A673 (cell line): ENCODE measurements around the gene RELN. TPM values are rescaled to one million over a fixed set of nuclear protein-coding genes. Genes with fewer than 3 reads are reported as not detected.

Experiments used
- BruUV-seq: library from RNA; stranded (reverse); fragments of 400-500 nt; replicated peaks from 2 replicates; lab custom pipeline; 2021; lab: Mats Ljungman, UMichigan
- CTCF ChIA-PET: fragments of 300-600 bp; sonication (Branson Sonifier 250); formaldehyde crosslinking; loops from one replicate; lab custom pipeline; 2022; ENCODE audit warnings: antibody characterized with exemption; lab: Charles Lee
- POLR2A ChIA-PET: fragments of 300-600 bp; sonication (Branson Sonifier 250); formaldehyde crosslinking; loops from one replicate; lab custom pipeline; 2022; ENCODE audit warnings: antibody characterized with exemption; ENCODE audit not compliant: low non-redundant PET; lab: Charles Lee
- DNase-seq: peaks from one replicate; pipeline ENCODE4 v3.0.0-alpha.2; 2015; ENCODE audit warnings: low spot score
- H3K27ac ChIP-seq: fragments of 200-600 bp; sonication (generic); 2 replicates; pipeline ENCODE4 v1.5.1; 2016; ENCODE audit warnings: mixed run types, low read depth, mild to moderate bottlenecking, mixed read lengths, antibody characterized with exemption, low read length; ENCODE audit not compliant: poor library complexity, severe bottlenecking
- H3K27me3 ChIP-seq: fragments of 200-600 bp; sonication (generic); replicated peaks from 2 replicates; pipeline ENCODE4 v1.6.1; 2017; ENCODE audit warnings: mixed run types, low read depth, mild to moderate bottlenecking, mixed read lengths, antibody characterized with exemption, low read length; ENCODE audit not compliant: insufficient read depth, poor library complexity
- H3K36me3 ChIP-seq: fragments of 200-600 bp; sonication (generic); 2 replicates; pipeline ENCODE4 v1.6.1; 2016; ENCODE audit warnings: mixed run types, mild to moderate bottlenecking, mixed read lengths, antibody characterized with exemption, low read length; ENCODE audit not compliant: insufficient read depth, poor library complexity, severe bottlenecking
- H3K4me1 ChIP-seq: fragments of 200-600 bp; sonication (generic); 2 replicates; pipeline ENCODE4 v1.6.1; 2017; ENCODE audit warnings: mixed run types, mild to moderate bottlenecking, mixed read lengths, antibody characterized with exemption, low read length; ENCODE audit not compliant: insufficient read depth, poor library complexity, severe bottlenecking
- H3K4me3 ChIP-seq: fragments of 200-600 bp; sonication (generic); 2 replicates; pipeline ENCODE4 v1.5.1; 2016; ENCODE audit warnings: low read depth, mixed run types, mild to moderate bottlenecking, mixed read lengths, low read length; ENCODE audit not compliant: poor library complexity, severe bottlenecking
- H3K9me3 ChIP-seq: fragments of 200-600 bp; sonication (generic); 2 replicates; pipeline ENCODE4 v1.6.1; 2016; ENCODE audit warnings: mixed run types, low read depth, mild to moderate bottlenecking, mixed read lengths, antibody characterized with exemption, low read length; ENCODE audit not compliant: poor library complexity, severe bottlenecking
- EZH2 ChIP-seq: fragments of 200-600 bp; sonication (generic); IDR thresholded peaks from 2 replicates; pipeline ENCODE4 v1.6.1; 2017; ENCODE audit warnings: borderline replicate concordance, low read depth, mild to moderate bottlenecking, mixed read lengths, antibody characterized with exemption, low read length; ENCODE audit not compliant: poor library complexity, severe bottlenecking
- intact Hi-C: fragments of 100-400 bp; cut with micrococcal nuclease; formaldehyde crosslinking; loops from one replicate; pipeline ENCODE4 v1.10.0; 2022; ENCODE audit not compliant: unreplicated experiment
- total RNA-seq: library from RNA; stranded (reverse); gene quantifications from 2 replicates; pipeline ENCODE4 v1.2.3, GENCODE V29; 2021
- TF ChIP-seq, protein P1 (sequence below): fragments of 300-800, 200-600 bp; sonication (generic); conservative IDR thresholded peaks from 2 replicates; pipeline ENCODE4 v1.5.1; 2017; ENCODE audit warnings: low read depth, mild to moderate bottlenecking, antibody characterized with exemption, low read length, moderate library complexity, mixed read lengths

Gene RELN
- total RNA-seq, 1 experiment from 2014 or later: not detected

GRCh38 chr7:103811997-103812396 is 177.5 kb downstream of the RELN start:
- no peak for DNase-seq
- intact Hi-C loops: no loop called here
- Histone ChIP-seq H3K4me1 (no peaks in the 10 kb centered on the region), H3K36me3 (no peaks in the 10 kb centered on the region), H3K4me3 (no peak overlapping the region), H3K27ac (no peak overlapping the region), H3K9me3 (no peaks in the 10 kb centered on the region), H3K27me3 (peaks cover 27% of the 10 kb centered on the region)
- BruUV-seq: no TSS peak
- no peak for TF ChIP-seq EZH2
- TF ChIP-seq, protein P1, sequence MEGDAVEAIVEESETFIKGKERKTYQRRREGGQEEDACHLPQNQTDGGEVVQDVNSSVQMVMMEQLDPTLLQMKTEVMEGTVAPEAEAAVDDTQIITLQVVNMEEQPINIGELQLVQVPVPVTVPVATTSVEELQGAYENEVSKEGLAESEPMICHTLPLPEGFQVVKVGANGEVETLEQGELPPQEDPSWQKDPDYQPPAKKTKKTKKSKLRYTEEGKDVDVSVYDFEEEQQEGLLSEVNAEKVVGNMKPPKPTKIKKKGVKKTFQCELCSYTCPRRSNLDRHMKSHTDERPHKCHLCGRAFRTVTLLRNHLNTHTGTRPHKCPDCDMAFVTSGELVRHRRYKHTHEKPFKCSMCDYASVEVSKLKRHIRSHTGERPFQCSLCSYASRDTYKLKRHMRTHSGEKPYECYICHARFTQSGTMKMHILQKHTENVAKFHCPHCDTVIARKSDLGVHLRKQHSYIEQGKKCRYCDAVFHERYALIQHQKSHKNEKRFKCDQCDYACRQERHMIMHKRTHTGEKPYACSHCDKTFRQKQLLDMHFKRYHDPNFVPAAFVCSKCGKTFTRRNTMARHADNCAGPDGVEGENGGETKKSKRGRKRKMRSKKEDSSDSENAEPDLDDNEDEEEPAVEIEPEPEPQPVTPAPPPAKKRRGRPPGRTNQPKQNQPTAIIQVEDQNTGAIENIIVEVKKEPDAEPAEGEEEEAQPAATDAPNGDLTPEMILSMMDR: no peak
- ChIA-PET CTCF (no interaction called here), POLR2A (no interaction called here)

DNA sequence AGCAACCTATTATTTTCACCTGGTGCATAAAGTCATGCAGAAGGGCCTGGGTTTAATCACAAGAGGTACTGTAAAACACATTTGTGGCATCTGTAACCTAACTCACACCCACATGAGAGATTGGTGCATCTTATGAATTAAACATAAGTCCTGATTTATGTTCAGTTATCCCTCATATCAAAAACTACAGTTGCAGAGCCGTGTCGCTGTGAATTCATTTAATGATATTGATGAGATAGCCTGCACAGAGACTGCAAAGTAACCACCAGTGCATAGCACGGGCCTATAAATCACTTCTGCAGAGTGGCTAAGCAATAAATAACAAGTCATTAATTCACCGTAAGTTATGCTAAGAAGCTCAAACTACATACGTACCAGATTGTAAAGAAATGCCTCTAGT is 178.2 kb downstream of the RELN start:
- no TSS peak for BruUV-seq
- no peak overlapping the region for H3K4me3 ChIP-seq
- TF ChIP-seq EZH2: no peak
- TF ChIP-seq, protein P1: no peak
- no peak for DNase-seq
- H3K9me3 ChIP-seq: no peaks in the 10 kb centered on the region
- H3K27ac ChIP-seq: no peak overlapping the region
- H3K36me3 ChIP-seq: no peaks in the 10 kb centered on the region
- CTCF ChIA-PET: no interaction called here
- H3K27me3 ChIP-seq: peaks cover 34% of the 10 kb centered on the region
- POLR2A ChIA-PET: no interaction called here
- H3K4me1 ChIP-seq: no peaks in the 10 kb centered on the region
- intact Hi-C loops: no loop called here

- TF ChIP-seq, protein P1: no peak
These were observed 179.2 kb downstream of the RELN start for GRCh38 chr7:103810112-103810744.

More at GRCh38 chr7:103810112-103810744, 179.2 kb downstream of the RELN start:
- ChIA-PET POLR2A (interaction anchor here (0.7 kb wide), 1 partner anchor 81 kb away, joined by 3 read pairs; no protein-coding TSS in a partner anchor), CTCF (no interaction called here)
- Histone ChIP-seq H3K27ac (no peak overlapping the region), H3K9me3 (no peaks in the 10 kb centered on the region), H3K27me3 (peaks cover 39% of the 10 kb centered on the region), H3K4me3 (no peak overlapping the region), H3K36me3 (no peaks in the 10 kb centered on the region), H3K4me1 (no peaks in the 10 kb centered on the region)
- intact Hi-C loops: no loop called here
- DNase-seq: peak; percentile 3
- BruUV-seq: no TSS peak
